Panc1 (cell line): ENCODE results near the gene TMEM106C.

ENCODE experiments used
- CTCF ChIP-seq: fragments of 450-650 bp; IDR thresholded peaks from 2 replicates; pipeline ENCODE4 v1.5.1; 2017; ENCODE audit warnings: mild to moderate bottlenecking
- POLR2AphosphoS5 ChIP-seq: IDR thresholded peaks from 2 replicates; pipeline ENCODE4 v1.6.1; 2012; ENCODE audit warnings: mild to moderate bottlenecking, low read depth, low read length, moderate library complexity
- REST ChIP-seq, 2 experiments: IDR thresholded peaks; 2 replicates each; pipeline ENCODE4 v1.6.1; 2011 to 2012; ENCODE audit warnings: low read depth in 2 of 2, control low read depth in 1 of 2, low read length in 1 of 2, mild to moderate bottlenecking in 1 of 2, moderate library complexity in 1 of 2; ENCODE audit not compliant: insufficient read depth in 1 of 2
- SIN3A ChIP-seq: IDR thresholded peaks from 2 replicates; pipeline ENCODE4 v1.6.1; 2012; ENCODE audit warnings: low read depth, mild to moderate bottlenecking, low read length, moderate library complexity, borderline replicate concordance; ENCODE audit not compliant: insufficient read depth
- TCF7L2 ChIP-seq: IDR thresholded peaks from 2 replicates; pipeline ENCODE4 v1.6.1; 2011; ENCODE audit warnings: mild to moderate bottlenecking, low read depth, low read length, inconsistent platforms

DNA sequence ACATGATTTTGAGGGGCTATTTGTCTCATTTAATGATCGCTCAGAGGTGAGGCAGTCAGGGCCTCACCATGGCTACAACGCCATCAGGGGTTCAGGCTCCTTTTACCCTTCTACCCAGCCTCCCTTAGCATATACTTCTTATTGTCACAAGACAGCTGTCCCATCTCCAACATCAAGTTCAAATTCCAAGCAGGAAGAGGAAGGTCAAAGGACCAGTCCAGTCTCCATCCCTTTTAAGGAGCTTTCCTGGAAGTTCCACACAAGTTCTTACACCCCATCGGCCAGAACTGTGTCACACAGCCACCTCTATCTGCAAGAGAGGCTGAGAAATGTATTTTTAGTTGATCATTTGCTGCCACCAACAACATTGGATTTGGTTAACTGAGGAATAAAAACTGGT, 8.3 kb upstream of the TMEM106C start:
- TF ChIP-seq CTCF (no peak), POLR2AphosphoS5 (no peak), REST (IDR thresholded peaks at IDR 0.05; ENCODE audit: insufficient read depth in 1 of 2, low read depth in 2 of 2, low read length in 1 of 2) (no peak), SIN3A (no peak), TCF7L2 (no peak)
